ENCODE data around the gene RAPGEF4.

Gene RAPGEF4

GRCh38 chr2:172811027-172811426 is 75.4 kb downstream of the RAPGEF4 start:
- in situ Hi-C loops (cut with HindIII; ENCODE audit: low pct_ligation_motif_present, low pct_unique_long_range_greater_than_20kb, low sequenced_read_pairs) = no loop called here
- no peak for DNase-seq

- no peak for DNase-seq
- in situ Hi-C loops (cut with HindIII; ENCODE audit: low pct_ligation_motif_present, low pct_unique_long_range_greater_than_20kb, low sequenced_read_pairs) = no loop called here
Measured at GRCh38 chr2:172812158-172812744, 76.6 kb downstream of the RAPGEF4 start.

GRCh38 chr2:172813314-172813888 is 77.8 kb downstream of the RAPGEF4 start:
- peak; percentile 15 for DNase-seq
- in situ Hi-C loops (cut with HindIII; ENCODE audit: low pct_ligation_motif_present, low pct_unique_long_range_greater_than_20kb, low sequenced_read_pairs) = no loop called here

- in situ Hi-C loops (cut with HindIII; ENCODE audit: low pct_ligation_motif_present, low pct_unique_long_range_greater_than_20kb, low sequenced_read_pairs) = no loop called here
- DNase-seq = no peak
Measured at GRCh38 chr2:172817411-172817810, 81.8 kb downstream of the RAPGEF4 start.

GRCh38 chr2:172819943-172820342 is 84.3 kb downstream of the RAPGEF4 start:
- no peak for DNase-seq
- in situ Hi-C loops (cut with HindIII; ENCODE audit: low pct_ligation_motif_present, low pct_unique_long_range_greater_than_20kb, low sequenced_read_pairs) = no loop called here

- in situ Hi-C loops (cut with HindIII; ENCODE audit: low pct_ligation_motif_present, low pct_unique_long_range_greater_than_20kb, low sequenced_read_pairs) = no loop called here
Measured at GRCh38 chr2:172821370-172822338, 86.0 kb downstream of the RAPGEF4 start.

GRCh38 chr2:172822585-172822984 is 86.9 kb downstream of the RAPGEF4 start:
- in situ Hi-C loops (cut with HindIII; ENCODE audit: low pct_ligation_motif_present, low pct_unique_long_range_greater_than_20kb, low sequenced_read_pairs) = no loop called here
- DNase-seq = no peak

More at GRCh38 chr2:172821370-172822338, 86.0 kb downstream of the RAPGEF4 start:
- no peak for DNase-seq

- in situ Hi-C loops (cut with HindIII; ENCODE audit: low pct_ligation_motif_present, low pct_unique_long_range_greater_than_20kb, low sequenced_read_pairs) = no loop called here
- DNase-seq = no peak
Measured at GRCh38 chr2:172823261-172823850, 87.7 kb downstream of the RAPGEF4 start.

- no peak for DNase-seq
Measured at GRCh38 chr2:172826522-172826921, 90.9 kb downstream of the RAPGEF4 start.

GRCh38 chr2:172829229-172829628 is 93.6 kb downstream of the RAPGEF4 start:
- in situ Hi-C loops (cut with HindIII; ENCODE audit: low pct_ligation_motif_present, low pct_unique_long_range_greater_than_20kb, low sequenced_read_pairs) = no loop called here
- DNase-seq = peak; percentile 34

More at GRCh38 chr2:172826522-172826921, 90.9 kb downstream of the RAPGEF4 start:
- in situ Hi-C loops (cut with HindIII; ENCODE audit: low pct_ligation_motif_present, low pct_unique_long_range_greater_than_20kb, low sequenced_read_pairs) = no loop called here

- DNase-seq = no peak
- in situ Hi-C loops (cut with HindIII; ENCODE audit: low pct_ligation_motif_present, low pct_unique_long_range_greater_than_20kb, low sequenced_read_pairs) = no loop called here
Measured at GRCh38 chr2:172830482-172830881, 94.8 kb downstream of the RAPGEF4 start.

- DNase-seq = no peak
- in situ Hi-C loops (cut with HindIII; ENCODE audit: low pct_ligation_motif_present, low pct_unique_long_range_greater_than_20kb, low sequenced_read_pairs) = no loop called here
Measured at GRCh38 chr2:172833898-172834297, 98.3 kb downstream of the RAPGEF4 start.

GRCh38 chr2:172834881-172835280 is 99.2 kb downstream of the RAPGEF4 start:
- in situ Hi-C loops (cut with HindIII; ENCODE audit: low pct_ligation_motif_present, low pct_unique_long_range_greater_than_20kb, low sequenced_read_pairs) = no loop called here
- no peak for DNase-seq

- in situ Hi-C loops (cut with HindIII; ENCODE audit: low pct_ligation_motif_present, low pct_unique_long_range_greater_than_20kb, low sequenced_read_pairs) = no loop called here
- DNase-seq = peak; percentile 38
Measured at GRCh38 chr2:172836347-172836821, 100.7 kb downstream of the RAPGEF4 start.

GRCh38 chr2:172836827-172837226 is 101.2 kb downstream of the RAPGEF4 start:
- DNase-seq = no peak

GRCh38 chr2:172839446-172839845 is 103.8 kb downstream of the RAPGEF4 start:
- no peak for DNase-seq
- in situ Hi-C loops (cut with HindIII; ENCODE audit: low pct_ligation_motif_present, low pct_unique_long_range_greater_than_20kb, low sequenced_read_pairs) = no loop called here

More at GRCh38 chr2:172836827-172837226, 101.2 kb downstream of the RAPGEF4 start:
- in situ Hi-C loops (cut with HindIII; ENCODE audit: low pct_ligation_motif_present, low pct_unique_long_range_greater_than_20kb, low sequenced_read_pairs) = no loop called here

GRCh38 chr2:172842511-172843265 is 107.0 kb downstream of the RAPGEF4 start:
- in situ Hi-C loops (cut with HindIII; ENCODE audit: low pct_ligation_motif_present, low pct_unique_long_range_greater_than_20kb, low sequenced_read_pairs) = no loop called here
- no peak for DNase-seq

GRCh38 chr2:172843266-172843582 is 107.6 kb downstream of the RAPGEF4 start:
- no peak for DNase-seq
- in situ Hi-C loops (cut with HindIII; ENCODE audit: low pct_ligation_motif_present, low pct_unique_long_range_greater_than_20kb, low sequenced_read_pairs) = no loop called here

Data from ACHN (cell line).